Body of pancreas (tissue), 4 donors: ENCODE measurements around the gene ADAMTS3.

Experiments used
- CTCF ChIP-seq, 7 experiments: fragments of 450-650 bp in 4 of 7; fragments of 200-600 bp in 3 of 7; sonication (generic) in 3 of 7; IDR thresholded peaks; one replicate each; pipeline ENCODE4 v1.5.1; 2016 to 2019; ENCODE audit warnings: antibody characterized with exemption in 7 of 7
- POLR2A ChIP-seq, 3 donors: fragments of 450-650 bp; IDR thresholded peaks; one replicate each; pipeline ENCODE4 v1.6.1; 2016; ENCODE audit warnings: antibody characterized with exemption in 3 of 3, mild to moderate bottlenecking in 2 of 3

GRCh38 chr4:72239487-72240116 lies 329.4 kb downstream of the ADAMTS3 start:
- no peak for TF ChIP-seq CTCF (IDR thresholded peaks at IDR 0.05)
- TF ChIP-seq POLR2A (IDR thresholded peaks at IDR 0.05): no peak
